Measurements from ENCODE around the gene STIM2.

DNA sequence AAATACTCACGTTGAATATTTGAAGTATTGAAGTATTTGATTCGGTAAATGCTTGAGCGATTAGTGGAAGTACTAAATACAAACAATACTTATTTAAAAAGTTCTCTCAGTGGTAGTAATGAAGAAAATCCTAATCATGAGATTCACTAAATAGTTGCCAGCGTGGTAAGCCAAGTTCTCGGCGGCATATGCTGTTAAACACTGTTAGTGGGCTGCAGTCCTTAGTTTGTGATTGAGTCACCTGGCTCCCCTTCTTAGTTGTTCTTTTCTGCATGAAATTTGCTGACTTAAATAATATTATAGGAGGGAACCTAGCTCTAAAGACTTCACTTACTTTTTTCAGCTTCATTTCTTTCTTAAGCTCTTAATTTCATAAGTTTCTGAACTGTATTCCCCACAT lies 51.4 kb downstream of the STIM2 start:
- TF ChIP-seq, protein P1, sequence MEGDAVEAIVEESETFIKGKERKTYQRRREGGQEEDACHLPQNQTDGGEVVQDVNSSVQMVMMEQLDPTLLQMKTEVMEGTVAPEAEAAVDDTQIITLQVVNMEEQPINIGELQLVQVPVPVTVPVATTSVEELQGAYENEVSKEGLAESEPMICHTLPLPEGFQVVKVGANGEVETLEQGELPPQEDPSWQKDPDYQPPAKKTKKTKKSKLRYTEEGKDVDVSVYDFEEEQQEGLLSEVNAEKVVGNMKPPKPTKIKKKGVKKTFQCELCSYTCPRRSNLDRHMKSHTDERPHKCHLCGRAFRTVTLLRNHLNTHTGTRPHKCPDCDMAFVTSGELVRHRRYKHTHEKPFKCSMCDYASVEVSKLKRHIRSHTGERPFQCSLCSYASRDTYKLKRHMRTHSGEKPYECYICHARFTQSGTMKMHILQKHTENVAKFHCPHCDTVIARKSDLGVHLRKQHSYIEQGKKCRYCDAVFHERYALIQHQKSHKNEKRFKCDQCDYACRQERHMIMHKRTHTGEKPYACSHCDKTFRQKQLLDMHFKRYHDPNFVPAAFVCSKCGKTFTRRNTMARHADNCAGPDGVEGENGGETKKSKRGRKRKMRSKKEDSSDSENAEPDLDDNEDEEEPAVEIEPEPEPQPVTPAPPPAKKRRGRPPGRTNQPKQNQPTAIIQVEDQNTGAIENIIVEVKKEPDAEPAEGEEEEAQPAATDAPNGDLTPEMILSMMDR (IDR thresholded peaks at IDR 0.05): no peak
- no peak for TF ChIP-seq POLR2A (IDR thresholded peaks at IDR 0.05)

Data from transverse colon (tissue), 3 donors.